ENCODE measurements around the gene TEX10. TPM values are rescaled to one million over a fixed set of nuclear protein-coding genes. Genes with fewer than 3 reads are reported as not detected.

TEX10 gene
- 57.6 TPM for total RNA-seq

GRCh38 chr9:100352727-100353505 is at the start of gene TEX10:
Gene TEX10 (minus strand): TSS chr9:100352942. CDS start chr9:100349363, 3,579 bp downstream.

Other genes starting within 250 kb of the TEX10 start
- 70.4 TPM for gene MSANTD3, start 74.2 kb upstream of the TEX10 start, total RNA-seq
- 58.5 TPM for gene TMEFF1, start 120.2 kb upstream of the TEX10 start, total RNA-seq
- 20.7 TPM for gene CAVIN4, start 225.1 kb upstream of the TEX10 start, total RNA-seq